HepG2 (cell line): ENCODE measurements around the gene CHM. TPM values are rescaled to one million over a fixed set of nuclear protein-coding genes. Genes with fewer than 3 reads are reported as not detected.
A peak's percentile ranks its signal among the peaks of the same experiment; 100 is the strongest.

Source experiments
- EHMT2 ChIP-seq: fragments of 200-600 bp; sonication (generic); IDR thresholded peaks from 2 replicates; pipeline ENCODE4 v1.7.0; 2017; ENCODE audit warnings: antibody characterized with exemption, low read depth, low read length, borderline replicate concordance
- FOXM1 ChIP-seq: sonication (generic); formaldehyde crosslinking; IDR thresholded peaks from 2 replicates; pipeline ENCODE4 v1.5.0; 2020; ENCODE audit warnings: missing genetic modification reagents
- GABPB1 ChIP-seq: IDR thresholded peaks from 2 replicates; pipeline ENCODE4 v1.6.1; 2016; ENCODE audit warnings: mild to moderate bottlenecking, missing genetic modification reagents, moderate library complexity, missing compliant biosample characterization
- KDM5B ChIP-seq: sonication (generic); formaldehyde crosslinking; IDR thresholded peaks from 2 replicates; pipeline ENCODE4 v1.4.0; 2020; ENCODE audit warnings: missing genetic modification reagents, mild to moderate bottlenecking, borderline replicate concordance
- NCOR1 ChIP-seq: fragments of 200-600 bp; sonication (generic); IDR thresholded peaks from 2 replicates; pipeline ENCODE4 v1.7.0; 2017; ENCODE audit warnings: antibody characterized with exemption, low read length, borderline replicate concordance
- ZNF329 ChIP-seq: sonication (generic); formaldehyde crosslinking; IDR thresholded peaks from 2 replicates; pipeline ENCODE4 v1.9.0; 2021; ENCODE audit warnings: low read depth, mild to moderate bottlenecking, missing genetic modification reagents
- ZNF747 ChIP-seq: sonication (generic); formaldehyde crosslinking; IDR thresholded peaks from 2 replicates; pipeline ENCODE4 v1.8.1; 2023; ENCODE audit warnings: missing genetic modification reagents, mild to moderate bottlenecking, borderline replicate concordance
- polyA plus RNA-seq, 8 experiments: library from polyadenylated mRNA; depleted of rRNA in 3 of 8; stranded (reverse) in 7 of 8; unstranded in 1 of 8; fragments of >200 nt; fragmentation: Illumina TruSeq in 4 of 8; extraction: Trizol in 4 of 8; gene quantifications; 2 replicates each; pipeline versions ENCODE4 v1.2.1 to v1.2.3, GENCODE V29; 2011 to 2016; ENCODE audit warnings: low read depth in 4 of 8, missing spikeins in 1 of 8, mixed read lengths in 1 of 8; ENCODE audit not compliant: insufficient read depth in 1 of 8
- total RNA-seq, 5 experiments: library from RNA; depleted of rRNA; stranded (reverse); fragments of >200 nt; fragmentation: Illumina TruSeq; extraction: Trizol; gene quantifications; 2 replicates each; pipeline ENCODE4 v1.2.3, GENCODE V29; 2016; ENCODE audit warnings: low read depth in 1 of 5
- TF ChIP-seq, protein P1 (sequence below): IDR thresholded peaks from 2 replicates; pipeline ENCODE4 v1.6.1; 2016
- TF ChIP-seq, protein P2 (sequence below), 2 experiments: IDR thresholded peaks; 2 replicates each; pipeline ENCODE4 v1.6.1; 2011 to 2012; ENCODE audit warnings: low read length in 2 of 2, borderline replicate concordance in 1 of 2, low read depth in 1 of 2, mild to moderate bottlenecking in 1 of 2, moderate library complexity in 1 of 2
- TF ChIP-seq, protein P3 (sequence below): sonication (generic); formaldehyde crosslinking; conservative IDR thresholded peaks from 2 replicates; pipeline ENCODE4 v1.4.0; 2020; ENCODE audit warnings: mild to moderate bottlenecking, missing genetic modification reagents, moderate library complexity
- TF ChIP-seq, protein P4 (sequence below), 2 experiments: sonication (generic) in 1 of 2; formaldehyde crosslinking in 1 of 2; IDR thresholded peaks; 2 replicates each; pipeline versions ENCODE4 v1.4.0 to v1.6.1; 2018 to 2020; ENCODE audit warnings: missing genetic modification reagents in 2 of 2, borderline replicate concordance in 1 of 2, low read depth in 1 of 2, mild to moderate bottlenecking in 1 of 2, missing biosample characterization in 1 of 2
- TF ChIP-seq, protein P5 (sequence below), 2 experiments: sonication (generic) in 1 of 2; formaldehyde crosslinking in 1 of 2; IDR thresholded peaks; 2 replicates each; pipeline versions ENCODE4 v1.5.1 to v1.6.1; 2011 to 2020; ENCODE audit warnings: borderline replicate concordance in 1 of 2, low read depth in 1 of 2, low read length in 1 of 2, mild to moderate bottlenecking in 1 of 2, missing genetic modification reagents in 1 of 2, moderate library complexity in 1 of 2

Gene CHM
- total and polyA plus RNA-seq, 2 of the 13 experiments (the other 11 are each of a cell fraction or from before 2014, with no cell fraction given) = 15.1 to 15.5 TPM

DNA sequence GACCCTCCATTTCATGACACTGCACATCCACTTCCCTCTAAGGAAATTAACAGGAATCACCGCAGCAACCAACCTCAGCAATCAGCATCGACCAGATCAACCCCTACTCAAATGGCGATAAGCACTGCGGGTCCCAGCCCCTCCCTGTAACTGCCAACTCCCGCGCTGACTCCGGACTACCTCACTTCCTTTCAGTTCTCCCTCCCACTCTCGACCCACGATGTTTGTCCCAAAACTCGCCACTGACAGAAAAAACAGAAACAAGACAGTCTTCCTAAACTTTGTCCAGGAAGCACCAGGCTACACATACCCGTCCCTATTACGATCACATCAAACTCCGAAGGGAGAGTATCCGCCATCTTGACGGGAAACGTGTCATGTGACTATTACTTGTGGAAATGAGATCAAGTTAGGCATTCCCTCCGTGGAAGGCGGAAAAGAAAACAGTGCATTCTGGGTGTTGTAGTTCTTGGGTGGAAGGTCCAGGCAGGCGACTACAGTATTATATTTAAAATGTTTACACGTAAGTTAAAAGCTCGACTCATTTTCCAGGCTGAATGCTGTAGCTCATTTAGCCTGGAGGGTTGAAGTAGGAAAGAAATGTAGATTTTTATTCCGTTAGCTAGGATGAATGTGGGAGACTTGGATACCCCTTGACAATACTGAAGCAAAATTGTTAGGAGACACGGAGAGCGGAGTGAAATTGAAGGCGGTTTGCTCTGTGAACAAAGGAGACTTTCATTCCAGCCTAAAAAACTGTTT, at the start of gene CHM (continued):
- TF ChIP-seq FOXM1 (CRISPR knock-in tag) = no peak
- TF ChIP-seq, protein P1, sequence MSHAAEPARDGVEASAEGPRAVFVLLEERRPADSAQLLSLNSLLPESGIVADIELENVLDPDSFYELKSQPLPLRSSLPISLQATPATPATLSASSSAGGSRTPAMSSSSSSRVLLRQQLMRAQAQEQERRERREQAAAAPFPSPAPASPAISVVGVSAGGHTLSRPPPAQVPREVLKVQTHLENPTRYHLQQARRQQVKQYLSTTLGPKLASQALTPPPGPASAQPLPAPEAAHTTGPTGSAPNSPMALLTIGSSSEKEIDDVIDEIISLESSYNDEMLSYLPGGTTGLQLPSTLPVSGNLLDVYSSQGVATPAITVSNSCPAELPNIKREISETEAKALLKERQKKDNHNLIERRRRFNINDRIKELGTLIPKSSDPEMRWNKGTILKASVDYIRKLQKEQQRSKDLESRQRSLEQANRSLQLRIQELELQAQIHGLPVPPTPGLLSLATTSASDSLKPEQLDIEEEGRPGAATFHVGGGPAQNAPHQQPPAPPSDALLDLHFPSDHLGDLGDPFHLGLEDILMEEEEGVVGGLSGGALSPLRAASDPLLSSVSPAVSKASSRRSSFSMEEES = peak; percentile 91
- no peak for TF ChIP-seq KDM5B (CRISPR knock-in tag)
- TF ChIP-seq, protein P2, sequence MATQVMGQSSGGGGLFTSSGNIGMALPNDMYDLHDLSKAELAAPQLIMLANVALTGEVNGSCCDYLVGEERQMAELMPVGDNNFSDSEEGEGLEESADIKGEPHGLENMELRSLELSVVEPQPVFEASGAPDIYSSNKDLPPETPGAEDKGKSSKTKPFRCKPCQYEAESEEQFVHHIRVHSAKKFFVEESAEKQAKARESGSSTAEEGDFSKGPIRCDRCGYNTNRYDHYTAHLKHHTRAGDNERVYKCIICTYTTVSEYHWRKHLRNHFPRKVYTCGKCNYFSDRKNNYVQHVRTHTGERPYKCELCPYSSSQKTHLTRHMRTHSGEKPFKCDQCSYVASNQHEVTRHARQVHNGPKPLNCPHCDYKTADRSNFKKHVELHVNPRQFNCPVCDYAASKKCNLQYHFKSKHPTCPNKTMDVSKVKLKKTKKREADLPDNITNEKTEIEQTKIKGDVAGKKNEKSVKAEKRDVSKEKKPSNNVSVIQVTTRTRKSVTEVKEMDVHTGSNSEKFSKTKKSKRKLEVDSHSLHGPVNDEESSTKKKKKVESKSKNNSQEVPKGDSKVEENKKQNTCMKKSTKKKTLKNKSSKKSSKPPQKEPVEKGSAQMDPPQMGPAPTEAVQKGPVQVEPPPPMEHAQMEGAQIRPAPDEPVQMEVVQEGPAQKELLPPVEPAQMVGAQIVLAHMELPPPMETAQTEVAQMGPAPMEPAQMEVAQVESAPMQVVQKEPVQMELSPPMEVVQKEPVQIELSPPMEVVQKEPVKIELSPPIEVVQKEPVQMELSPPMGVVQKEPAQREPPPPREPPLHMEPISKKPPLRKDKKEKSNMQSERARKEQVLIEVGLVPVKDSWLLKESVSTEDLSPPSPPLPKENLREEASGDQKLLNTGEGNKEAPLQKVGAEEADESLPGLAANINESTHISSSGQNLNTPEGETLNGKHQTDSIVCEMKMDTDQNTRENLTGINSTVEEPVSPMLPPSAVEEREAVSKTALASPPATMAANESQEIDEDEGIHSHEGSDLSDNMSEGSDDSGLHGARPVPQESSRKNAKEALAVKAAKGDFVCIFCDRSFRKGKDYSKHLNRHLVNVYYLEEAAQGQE (IDR thresholded peaks at IDR 0.05; ENCODE audit: borderline replicate concordance in 1 of 2, low read depth in 1 of 2, low read length in 2 of 2) = no peak
- TF ChIP-seq ZNF329 (CRISPR knock-in tag) = no peak
- no peak for TF ChIP-seq ZNF747 (CRISPR knock-in tag)
- TF ChIP-seq, protein P3, sequence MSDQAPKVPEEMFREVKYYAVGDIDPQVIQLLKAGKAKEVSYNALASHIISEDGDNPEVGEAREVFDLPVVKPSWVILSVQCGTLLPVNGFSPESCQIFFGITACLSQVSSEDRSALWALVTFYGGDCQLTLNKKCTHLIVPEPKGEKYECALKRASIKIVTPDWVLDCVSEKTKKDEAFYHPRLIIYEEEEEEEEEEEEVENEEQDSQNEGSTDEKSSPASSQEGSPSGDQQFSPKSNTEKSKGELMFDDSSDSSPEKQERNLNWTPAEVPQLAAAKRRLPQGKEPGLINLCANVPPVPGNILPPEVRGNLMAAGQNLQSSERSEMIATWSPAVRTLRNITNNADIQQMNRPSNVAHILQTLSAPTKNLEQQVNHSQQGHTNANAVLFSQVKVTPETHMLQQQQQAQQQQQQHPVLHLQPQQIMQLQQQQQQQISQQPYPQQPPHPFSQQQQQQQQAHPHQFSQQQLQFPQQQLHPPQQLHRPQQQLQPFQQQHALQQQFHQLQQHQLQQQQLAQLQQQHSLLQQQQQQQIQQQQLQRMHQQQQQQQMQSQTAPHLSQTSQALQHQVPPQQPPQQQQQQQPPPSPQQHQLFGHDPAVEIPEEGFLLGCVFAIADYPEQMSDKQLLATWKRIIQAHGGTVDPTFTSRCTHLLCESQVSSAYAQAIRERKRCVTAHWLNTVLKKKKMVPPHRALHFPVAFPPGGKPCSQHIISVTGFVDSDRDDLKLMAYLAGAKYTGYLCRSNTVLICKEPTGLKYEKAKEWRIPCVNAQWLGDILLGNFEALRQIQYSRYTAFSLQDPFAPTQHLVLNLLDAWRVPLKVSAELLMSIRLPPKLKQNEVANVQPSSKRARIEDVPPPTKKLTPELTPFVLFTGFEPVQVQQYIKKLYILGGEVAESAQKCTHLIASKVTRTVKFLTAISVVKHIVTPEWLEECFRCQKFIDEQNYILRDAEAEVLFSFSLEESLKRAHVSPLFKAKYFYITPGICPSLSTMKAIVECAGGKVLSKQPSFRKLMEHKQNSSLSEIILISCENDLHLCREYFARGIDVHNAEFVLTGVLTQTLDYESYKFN = 0 out of 2 replicates have a peak, but pooled peaks have one; percentile 21
- no peak for TF ChIP-seq NCOR1
- 0 out of 2 replicates have a peak, but pooled peaks have one; percentile 19 for TF ChIP-seq EHMT2
- TF ChIP-seq GABPB1 (CRISPR knock-in tag) = peak; percentile 84
- TF ChIP-seq, protein P4, sequence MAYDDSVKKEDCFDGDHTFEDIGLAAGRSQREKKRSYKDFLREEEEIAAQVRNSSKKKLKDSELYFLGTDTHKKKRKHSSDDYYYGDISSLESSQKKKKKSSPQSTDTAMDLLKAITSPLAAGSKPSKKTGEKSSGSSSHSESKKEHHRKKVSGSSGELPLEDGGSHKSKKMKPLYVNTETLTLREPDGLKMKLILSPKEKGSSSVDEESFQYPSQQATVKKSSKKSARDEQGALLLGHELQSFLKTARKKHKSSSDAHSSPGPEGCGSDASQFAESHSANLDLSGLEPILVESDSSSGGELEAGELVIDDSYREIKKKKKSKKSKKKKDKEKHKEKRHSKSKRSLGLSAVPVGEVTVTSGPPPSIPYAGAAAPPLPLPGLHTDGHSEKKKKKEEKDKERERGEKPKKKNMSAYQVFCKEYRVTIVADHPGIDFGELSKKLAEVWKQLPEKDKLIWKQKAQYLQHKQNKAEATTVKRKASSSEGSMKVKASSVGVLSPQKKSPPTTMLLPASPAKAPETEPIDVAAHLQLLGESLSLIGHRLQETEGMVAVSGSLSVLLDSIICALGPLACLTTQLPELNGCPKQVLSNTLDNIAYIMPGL (CRISPR knock-in tag; IDR thresholded peaks at IDR 0.05; ENCODE audit: borderline replicate concordance in 1 of 2, low read depth in 1 of 2) = 0 out of 4 replicates have a peak, but pooled peaks of 1 of the 2 experiments have one; percentile 50
- TF ChIP-seq, protein P5, sequence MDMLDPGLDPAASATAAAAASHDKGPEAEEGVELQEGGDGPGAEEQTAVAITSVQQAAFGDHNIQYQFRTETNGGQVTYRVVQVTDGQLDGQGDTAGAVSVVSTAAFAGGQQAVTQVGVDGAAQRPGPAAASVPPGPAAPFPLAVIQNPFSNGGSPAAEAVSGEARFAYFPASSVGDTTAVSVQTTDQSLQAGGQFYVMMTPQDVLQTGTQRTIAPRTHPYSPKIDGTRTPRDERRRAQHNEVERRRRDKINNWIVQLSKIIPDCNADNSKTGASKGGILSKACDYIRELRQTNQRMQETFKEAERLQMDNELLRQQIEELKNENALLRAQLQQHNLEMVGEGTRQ (IDR thresholded peaks at IDR 0.05; ENCODE audit: low read depth, low read length) = peak; percentile 67
- TF ChIP-seq, protein P5 (CRISPR knock-in tag; IDR thresholded peaks at IDR 0.05; ENCODE audit: borderline replicate concordance) = peak; percentile 89; the same call in 1 of the 2 replicates
